Natural killer cell (primary cell): ENCODE data around the gene VPREB1. TPM values are rescaled to one million over a fixed set of nuclear protein-coding genes. Genes with fewer than 3 reads are reported as not detected.

Experiments
- ATAC-seq, 3 donors: fragments of 150-1000 bp in 2 of 3; fragments of 200-7000 bp in 1 of 3; cut with Tn5 transposase; 1 replicate in 1 of 3; 2 replicates in 2 of 3; pipeline ENCODE4 v1.10.0; 2021; ENCODE audit warnings: mild to moderate bottlenecking in 2 of 3, moderate library complexity in 2 of 3
- DNase-seq, 2 donors: peaks; one replicate each; pipeline versions ENCODE4 v3.0.0 to v3.0.0-alpha.2; 2013 to 2021; ENCODE audit warnings: mixed read lengths in 1 of 2
- H3K27ac ChIP-seq: one replicate; pipeline ENCODE4 v1.5.1; 2013; ENCODE audit warnings: mild to moderate bottlenecking, low read length
- H3K27me3 ChIP-seq: one replicate; pipeline ENCODE4 v1.6.1; 2013; ENCODE audit warnings: low read length; ENCODE audit not compliant: control insufficient read depth, insufficient read depth
- H3K36me3 ChIP-seq: one replicate; pipeline ENCODE4 v1.6.1; 2013; ENCODE audit warnings: low read length; ENCODE audit not compliant: control insufficient read depth, insufficient read depth
- H3K4me1 ChIP-seq: one replicate; pipeline ENCODE4 v1.6.1; 2013; ENCODE audit warnings: low read length; ENCODE audit not compliant: control insufficient read depth, insufficient read depth
- H3K4me3 ChIP-seq: one replicate; pipeline ENCODE4 v1.5.1; 2013; ENCODE audit warnings: low read length
- H3K9me3 ChIP-seq: one replicate; pipeline ENCODE4 v1.6.1; 2013; ENCODE audit warnings: low read length; ENCODE audit not compliant: control insufficient read depth, insufficient read depth
- H3K27ac Mint-ChIP-seq, 2 donors: one replicate each; pipeline ENCODE4 v1.8.0; 2022; ENCODE audit warnings: mild to moderate bottlenecking in 2 of 2, mixed read lengths in 2 of 2, moderate library complexity in 1 of 2
- H3K27me3 Mint-ChIP-seq, 2 donors: one replicate each; pipeline ENCODE4 v1.8.0; 2022; ENCODE audit warnings: low read depth in 2 of 2, mixed read lengths in 2 of 2
- H3K36me3 Mint-ChIP-seq: one replicate; pipeline ENCODE4 v1.8.0; 2022; ENCODE audit warnings: mixed read lengths
- H3K4me1 Mint-ChIP-seq, 2 donors: one replicate each; pipeline ENCODE4 v1.8.0; 2022; ENCODE audit warnings: mixed read lengths in 2 of 2
- H3K4me3 Mint-ChIP-seq: one replicate; pipeline ENCODE4 v1.8.0; 2022; ENCODE audit warnings: mild to moderate bottlenecking, moderate library complexity, mixed read lengths
- H3K9me3 Mint-ChIP-seq, 2 donors: one replicate each; pipeline ENCODE4 v1.8.0; 2022; ENCODE audit warnings: mixed read lengths in 2 of 2
- CTCF ChIP-seq: fragments of 200-600 bp; IDR thresholded peaks from one replicate; pipeline ENCODE4 v1.8.0; 2022; ENCODE audit warnings: antibody characterized with exemption
- whole genome bisulfite sequencing: methylation state at CpG from one replicate; pipeline ENCODE4 v1.1.7; 2013; ENCODE audit warnings: missing lambda C conversion rate; ENCODE audit not compliant: insufficient coverage; 5-methylcytosine and 5-hydroxymethylcytosine counted together
- intact Hi-C: fragments of 100-400 bp; cut with micrococcal nuclease; formaldehyde crosslinking; loops from one replicate; pipeline ENCODE4 v1.14.2; 2022
- total RNA-seq, 4 donors: library from RNA; stranded (reverse); fragments of 120-200 nt in 1 of 4; gene quantifications; one replicate each; pipeline versions ENCODE4 v1.2.3 to v1.2.4, GENCODE V29; 2013 to 2022

Gene VPREB1
- total RNA-seq, 3 donors from 2014 or later (not counting 1 experiment from before 2014, with no cell fraction given), result not detected

GRCh38 chr22:22201185-22201929 is 43.2 kb upstream of the VPREB1 start:
- Histone ChIP-seq H3K27ac (no peak overlapping the region), H3K4me1 (peaks cover 8% of the 10 kb centered on the region), H3K36me3 (no peaks in the 10 kb centered on the region), H3K9me3 (no peaks in the 10 kb centered on the region), H3K4me3 (no peak overlapping the region), H3K27me3 (peaks cover 2% of the 10 kb centered on the region)
- Mint-ChIP-seq H3K36me3 (no peaks in the 10 kb centered on the region), H3K4me1 (no peaks in the 10 kb centered on the region), H3K27ac (no peak overlapping the region), H3K9me3 (no peaks in the 10 kb centered on the region), H3K4me3 (no peak overlapping the region), H3K27me3 (peaks cover 16 to 53% of the 10 kb centered on the region in 2 donors)
- 45% methylated on average over 11 of the region's 11 CpGs for WGBS
- ATAC-seq (peak in 1 of 3 donors; percentile 48), DNase-seq (no peak)
- intact Hi-C loops, result no loop called here
- TF ChIP-seq CTCF, result peak; percentile 72

- H3K27me3 ChIP-seq, result peaks cover 2% of the 10 kb centered on the region
- Mint-ChIP-seq H3K27ac (no peak overlapping the region), H3K4me3 (no peak overlapping the region), H3K4me1 (no peaks in the 10 kb centered on the region), H3K36me3 (no peaks in the 10 kb centered on the region), H3K27me3 (peaks cover 15 to 53% of the 10 kb centered on the region in 2 donors), H3K9me3 (no peaks in the 10 kb centered on the region)
- TF ChIP-seq CTCF, result no peak
- DNase-seq (no peak), ATAC-seq (no peak)
- WGBS, result 43% methylated on average over 6 of the region's 6 CpGs
- H3K9me3 ChIP-seq, result no peaks in the 10 kb centered on the region
- H3K4me1 ChIP-seq, result peaks cover 8% of the 10 kb centered on the region
- H3K36me3 ChIP-seq, result no peaks in the 10 kb centered on the region
- H3K4me3 ChIP-seq, result no peak overlapping the region
- intact Hi-C loops, result no loop called here
- H3K27ac ChIP-seq, result no peak overlapping the region
Observed at GRCh38 chr22:22201930-22202343, 42.6 kb upstream of the VPREB1 start.

GRCh38 chr22:22203048-22203971 is 41.3 kb upstream of the VPREB1 start:
- Histone ChIP-seq H3K9me3 (no peaks in the 10 kb centered on the region), H3K36me3 (no peaks in the 10 kb centered on the region), H3K27ac (no peak overlapping the region), H3K27me3 (peaks cover 2% of the 10 kb centered on the region), H3K4me1 (peaks cover 17% of the 10 kb centered on the region), H3K4me3 (no peak overlapping the region)
- no peak for TF ChIP-seq CTCF
- no peak overlapping the region for H3K27ac Mint-ChIP-seq
- DNase-seq, result no peak
- no peaks in the 10 kb centered on the region for H3K36me3 Mint-ChIP-seq
- intact Hi-C loops, result no loop called here
- no peak for ATAC-seq
- H3K27me3 Mint-ChIP-seq, result peaks cover 13 to 53% of the 10 kb centered on the region in 2 donors
- 74% methylated on average over 39 of the region's 39 CpGs for WGBS
- peaks cover 0 to 7% of the 10 kb centered on the region in 2 donors for H3K4me1 Mint-ChIP-seq
- H3K9me3 Mint-ChIP-seq, result no peaks in the 10 kb centered on the region
- H3K4me3 Mint-ChIP-seq, result no peak overlapping the region
